Calu3 (cell line): ENCODE measurements around the gene PCBD2. TPM values are rescaled to one million over a fixed set of nuclear protein-coding genes. Genes with fewer than 3 reads are reported as not detected.

Experiments
- BruUV-seq: library from RNA; stranded (reverse); fragments of 400-500 nt; replicated peaks from 2 replicates; lab custom pipeline; 2021; lab: Mats Ljungman, UMichigan
- CTCF ChIA-PET: fragments of 300-600 bp; sonication (Branson Sonifier 250); formaldehyde crosslinking; loops from one replicate; lab custom pipeline; 2022; ENCODE audit warnings: antibody characterized with exemption; lab: Charles Lee
- DNase-seq: peaks from one replicate; pipeline ENCODE4 v3.0.0; 2022
- H3K27ac Mint-ChIP-seq: one replicate; pipeline ENCODE4 v1.8.0; 2022; ENCODE audit warnings: mixed read lengths; ENCODE audit not compliant: unreplicated experiment
- H3K27me3 Mint-ChIP-seq: one replicate; pipeline ENCODE4 v1.8.0; 2022; ENCODE audit warnings: mixed read lengths; ENCODE audit not compliant: unreplicated experiment
- H3K36me3 Mint-ChIP-seq: one replicate; pipeline ENCODE4 v1.8.0; 2022; ENCODE audit warnings: mild to moderate bottlenecking, moderate library complexity, mixed read lengths; ENCODE audit not compliant: insufficient read depth, unreplicated experiment
- H3K4me1 Mint-ChIP-seq: one replicate; pipeline ENCODE4 v1.8.0; 2022; ENCODE audit warnings: mild to moderate bottlenecking, low read depth, mixed read lengths; ENCODE audit not compliant: unreplicated experiment
- H3K4me3 Mint-ChIP-seq: one replicate; pipeline ENCODE4 v1.8.0; 2022; ENCODE audit warnings: mild to moderate bottlenecking, low read depth, moderate library complexity, mixed read lengths; ENCODE audit not compliant: unreplicated experiment
- H3K9me3 Mint-ChIP-seq: one replicate; pipeline ENCODE4 v1.8.0; 2022; ENCODE audit warnings: low read depth, mixed read lengths; ENCODE audit not compliant: unreplicated experiment
- CTCF ChIP-seq: fragments of 200-600 bp; IDR thresholded peaks from one replicate; pipeline ENCODE4 v1.8.0; 2022; ENCODE audit warnings: antibody characterized with exemption; ENCODE audit not compliant: unreplicated experiment
- intact Hi-C: fragments of 100-400 bp; cut with micrococcal nuclease; formaldehyde crosslinking; loops from one replicate; pipeline ENCODE4 v1.10.0; 2022; ENCODE audit not compliant: unreplicated experiment
- total RNA-seq: library from RNA; stranded (reverse); gene quantifications from 2 replicates; pipeline ENCODE4 v1.2.3, GENCODE V29; 2022

The PCBD2 gene
- total RNA-seq, 1 experiment from 2014 or later = 18.1 TPM

- Mint-ChIP-seq H3K36me3 (no peaks in the 10 kb centered on the region), H3K9me3 (no peaks in the 10 kb centered on the region), H3K27ac (no peak overlapping the region), H3K27me3 (no peaks in the 10 kb centered on the region), H3K4me3 (no peak overlapping the region), H3K4me1 (peaks cover 13% of the 10 kb centered on the region)
- no peak for DNase-seq
- intact Hi-C loops = no loop called here
- BruUV-seq = no TSS peak
- no peak for TF ChIP-seq CTCF
- CTCF ChIA-PET = interaction anchor here (0.6 kb wide), 1 partner anchor 202 kb away, joined by 3 read pairs; no protein-coding TSS in a partner anchor
Observed at GRCh38 chr5:134964359-134965270, 59.7 kb downstream of the PCBD2 start.

GRCh38 chr5:134965271-134965825, 60.4 kb downstream of the PCBD2 start:
- no TSS peak for BruUV-seq
- no peak for TF ChIP-seq CTCF
- Mint-ChIP-seq H3K4me3 (no peak overlapping the region), H3K27me3 (no peaks in the 10 kb centered on the region), H3K9me3 (no peaks in the 10 kb centered on the region), H3K27ac (no peak overlapping the region), H3K36me3 (no peaks in the 10 kb centered on the region), H3K4me1 (peaks cover 13% of the 10 kb centered on the region)
- CTCF ChIA-PET = interaction anchor here (0.6 kb wide), 1 partner anchor 13 kb away, joined by 3 read pairs; no protein-coding TSS in a partner anchor
- intact Hi-C loops = no loop called here
- no peak for DNase-seq

- peaks cover 13% of the 10 kb centered on the region for H3K4me1 Mint-ChIP-seq
- no peaks in the 10 kb centered on the region for H3K9me3 Mint-ChIP-seq
Observed at GRCh38 chr5:134967607-134968006, 62.7 kb downstream of the PCBD2 start, which contains the start of gene CATSPER3. TSS of gene CATSPER3 (plus strand) at chr5:134967907. CDS start at chr5:134967992, 85 bp downstream.

GRCh38 chr5:134968055-134968454, 63.1 kb downstream of the PCBD2 start:
- Mint-ChIP-seq H3K27ac (no peak overlapping the region), H3K4me3 (no peak overlapping the region), H3K4me1 (peaks cover 13% of the 10 kb centered on the region), H3K27me3 (no peaks in the 10 kb centered on the region), H3K9me3 (no peaks in the 10 kb centered on the region), H3K36me3 (no peaks in the 10 kb centered on the region)
- CTCF ChIA-PET = no interaction called here
- no peak for TF ChIP-seq CTCF
- peak; percentile 32 for DNase-seq
- BruUV-seq = no TSS peak
- intact Hi-C loops = no loop called here

More at GRCh38 chr5:134967607-134968006, 62.7 kb downstream of the PCBD2 start, which contains the start of gene CATSPER3:
- no peak for DNase-seq
- Mint-ChIP-seq H3K27me3 (no peaks in the 10 kb centered on the region), H3K27ac (no peak within 1 kb of the TSS), H3K4me3 (no peak within 1 kb of the TSS), H3K36me3 (no peaks in the 10 kb centered on the region)
- intact Hi-C loops = no loop called here
- CTCF ChIA-PET = no interaction called here
- TF ChIP-seq CTCF = no peak
- no TSS peak for BruUV-seq
